ENCODE data around the gene SYT15. TPM values are rescaled to one million over a fixed set of nuclear protein-coding genes. Genes with fewer than 3 reads are reported as not detected.
"Not testable (repeated sequence)": the region's sequence is repeated elsewhere in the genome, so short reads cannot be mapped to it uniquely, and the experiment has no call there.

SYT15 gene
- total RNA-seq, result 0.79 TPM

DNA sequence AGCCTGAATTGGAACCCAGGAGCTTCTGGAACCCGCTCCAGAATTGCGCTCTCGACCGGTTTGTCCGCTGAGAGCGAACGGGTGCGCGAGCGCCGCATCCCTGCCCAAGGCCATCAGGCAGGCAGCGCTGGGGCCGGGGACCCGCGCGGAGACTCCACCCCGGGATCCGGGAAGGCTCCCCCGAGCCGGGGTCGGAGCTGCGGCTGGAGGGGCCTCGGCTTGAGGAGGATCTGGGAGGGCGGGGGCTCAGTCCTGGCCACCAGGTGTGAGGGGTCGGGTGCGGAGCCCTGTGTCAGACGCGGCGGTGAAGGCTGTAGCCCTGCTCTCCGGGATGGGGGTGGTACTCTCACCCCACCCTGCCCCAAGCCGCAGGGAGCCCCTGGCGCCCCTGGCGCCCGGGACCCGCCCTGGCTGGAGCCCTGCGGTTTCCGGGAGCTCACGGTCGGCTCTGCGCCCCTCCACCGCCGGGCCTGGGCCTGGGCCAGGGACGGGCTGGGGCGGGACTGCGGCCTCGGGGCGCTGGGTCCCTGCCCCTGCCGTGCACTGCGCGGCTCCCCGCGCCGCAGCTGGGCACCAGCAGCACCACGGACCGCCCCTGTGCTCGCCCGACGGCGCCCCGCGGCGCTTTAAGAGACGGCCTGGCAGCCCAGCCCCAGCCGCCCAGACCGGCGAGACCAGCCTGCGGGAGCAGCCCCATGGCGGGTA, at the start of gene SYT15:
Gene SYT15 (plus strand): TSS at position 655 of the 705 bp plus-strand sequence. CDS start 41 bp downstream, at position 696.
- DNase-seq, result not testable (repeated sequence)

DNA sequence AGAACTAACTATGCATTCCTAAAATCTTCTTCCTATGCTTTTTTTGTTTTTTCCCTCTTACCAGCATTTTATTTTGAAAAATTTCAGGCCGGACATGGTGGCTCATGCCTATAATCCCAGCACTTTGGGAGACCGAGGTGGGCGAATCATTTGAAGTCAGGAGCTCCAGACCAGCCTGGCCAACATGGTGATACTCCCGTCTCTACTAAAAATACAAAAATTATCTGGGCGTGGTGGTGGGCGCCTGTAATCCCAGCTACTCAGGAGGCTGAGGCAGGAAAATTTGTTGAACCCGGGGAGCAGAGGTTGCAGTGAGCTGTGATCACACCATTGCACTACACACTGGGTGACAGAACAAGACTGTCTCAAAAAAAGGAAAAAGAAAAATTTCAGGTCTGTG, 49.2 kb upstream of the SYT15 start:
- DNase-seq, result not testable (repeated sequence)

DNA sequence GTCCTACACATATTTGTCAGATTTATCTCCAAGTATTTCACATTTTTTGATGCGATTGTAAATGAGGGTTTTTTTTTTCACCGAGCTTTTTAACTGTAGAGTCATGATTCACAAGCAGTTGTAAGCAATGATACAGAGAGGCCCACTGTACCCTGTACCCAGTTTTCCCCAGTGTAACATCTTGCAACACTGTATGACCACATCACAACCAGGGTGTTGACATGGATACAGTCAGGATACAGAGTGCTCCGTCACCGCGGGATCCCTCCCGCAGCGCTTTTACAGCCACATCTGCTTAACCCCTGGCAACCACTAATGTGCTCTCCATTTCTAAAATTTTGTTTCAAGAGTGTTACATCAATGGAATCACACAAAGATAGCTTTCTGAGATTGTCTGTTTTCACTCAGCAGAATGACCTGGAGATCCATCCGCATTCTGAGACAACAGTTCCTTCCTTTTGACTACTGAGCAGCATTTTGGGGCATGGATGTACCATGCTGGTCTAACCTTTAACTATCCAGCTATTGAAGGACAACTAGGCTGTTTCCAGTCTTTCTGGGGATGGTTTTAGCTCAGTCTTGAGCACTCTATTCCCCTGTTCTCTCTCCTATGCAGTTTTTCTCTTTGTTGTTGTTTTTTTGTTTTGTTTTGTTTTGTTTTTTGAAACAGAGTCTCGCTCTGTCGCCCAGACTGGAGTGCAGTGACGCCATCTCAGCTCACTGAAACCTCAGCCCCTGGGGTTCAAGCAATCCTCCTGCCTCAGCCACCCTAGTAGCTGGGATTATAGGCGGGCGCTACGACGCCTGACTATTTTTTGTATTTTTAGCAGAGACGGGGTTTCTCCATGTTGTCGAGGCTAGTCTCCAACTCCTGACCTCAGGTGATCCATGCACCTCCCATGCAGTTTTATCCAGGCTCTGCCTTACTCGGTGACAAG, 48.4 kb upstream of the SYT15 start:
- DNase-seq, result peak; percentile 88

DNA sequence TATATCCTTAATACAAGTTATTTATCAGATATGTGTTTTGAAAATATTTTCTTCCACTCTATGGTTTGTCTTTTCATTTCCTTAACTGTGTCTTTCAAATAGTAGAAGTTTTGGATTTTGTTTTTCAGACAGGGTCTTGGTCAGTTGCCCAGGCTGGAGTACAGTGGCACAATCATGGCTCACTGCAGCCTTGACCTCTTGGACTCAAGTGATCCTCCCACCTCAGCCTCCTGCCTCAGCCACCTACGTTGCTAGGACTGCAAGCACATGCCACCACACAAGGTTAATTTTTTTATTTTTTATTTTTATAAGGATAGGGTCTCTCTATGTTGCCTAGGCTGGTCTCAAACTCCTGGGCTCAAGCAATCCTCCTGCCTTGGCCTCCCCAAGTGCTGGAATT, 46.7 kb upstream of the SYT15 start:
- not testable (repeated sequence) for DNase-seq

DNA sequence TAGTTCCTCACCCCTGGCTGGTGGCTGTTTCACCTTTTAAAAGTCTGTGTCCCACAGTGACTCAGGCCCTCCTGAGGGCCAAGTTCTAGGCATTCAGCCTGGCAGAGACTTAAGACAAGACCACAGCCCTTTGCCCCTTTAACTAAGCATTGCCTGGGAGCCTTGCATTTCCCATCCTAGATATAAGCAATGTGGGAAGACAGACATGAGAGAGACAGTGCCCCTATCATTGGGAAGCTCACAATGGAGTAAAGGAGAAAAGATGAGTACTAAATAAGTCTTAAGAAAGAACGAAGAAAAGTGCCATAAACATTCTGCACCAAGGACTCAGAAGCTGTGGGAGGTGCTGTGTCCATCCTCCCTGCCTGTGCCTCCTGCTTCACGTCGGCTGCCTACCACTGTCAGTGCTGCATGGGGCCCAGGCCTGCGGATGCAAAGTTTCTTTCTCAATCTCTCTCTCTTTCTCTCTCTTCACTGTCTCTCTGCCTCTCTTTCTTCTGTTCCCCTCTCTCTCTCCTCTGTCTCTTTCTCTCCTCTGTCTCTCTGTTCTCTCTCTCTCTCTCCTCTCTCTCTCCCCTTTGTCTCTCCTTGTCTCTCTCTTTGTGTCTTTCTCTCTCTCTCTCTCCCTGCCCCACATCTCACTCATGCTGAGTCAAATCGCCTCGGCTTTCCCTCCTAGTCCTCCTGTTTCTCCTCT, 44.0 kb upstream of the SYT15 start:
- DNase-seq, result no peak

DNA sequence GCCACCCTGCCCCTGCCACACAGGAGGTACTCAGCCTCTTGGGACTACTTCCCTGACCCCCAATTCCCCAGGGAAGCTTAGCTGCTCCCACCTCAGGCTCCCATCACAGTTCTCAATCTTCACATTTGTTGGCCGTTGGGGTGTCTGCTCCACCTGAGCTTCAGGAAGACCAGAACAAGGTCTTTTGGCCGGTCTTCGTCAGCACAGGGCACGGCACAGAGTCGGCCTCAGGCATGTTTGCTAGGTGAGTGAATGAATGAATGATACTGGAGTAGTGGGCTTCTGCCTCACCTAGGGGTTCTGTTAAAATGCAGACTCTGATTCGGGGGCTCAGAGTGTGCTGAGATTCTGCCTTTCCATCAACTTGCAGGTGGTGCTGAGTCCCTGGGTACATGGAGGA, 42.8 kb upstream of the SYT15 start:
- DNase-seq, result no peak

DNA sequence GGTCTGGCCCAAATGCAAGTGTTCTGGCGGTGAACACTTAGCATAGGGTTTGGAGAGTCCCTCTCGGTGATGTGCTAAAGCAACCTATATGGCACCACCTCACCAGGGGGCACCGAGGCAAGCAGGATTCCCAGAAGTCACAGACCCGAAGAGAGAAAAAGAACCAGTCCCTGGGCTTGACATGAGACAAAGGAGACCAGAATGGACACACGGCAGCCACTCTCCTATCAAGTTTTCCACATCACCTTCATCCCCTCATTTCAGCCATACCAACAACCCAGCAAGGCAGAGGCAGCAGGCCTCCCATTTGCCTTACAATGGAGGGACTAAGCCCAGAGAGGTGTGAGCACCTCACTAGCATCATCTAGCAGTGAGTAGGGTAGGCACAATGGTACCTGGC, 42.1 kb upstream of the SYT15 start:
- no peak for DNase-seq

DNA sequence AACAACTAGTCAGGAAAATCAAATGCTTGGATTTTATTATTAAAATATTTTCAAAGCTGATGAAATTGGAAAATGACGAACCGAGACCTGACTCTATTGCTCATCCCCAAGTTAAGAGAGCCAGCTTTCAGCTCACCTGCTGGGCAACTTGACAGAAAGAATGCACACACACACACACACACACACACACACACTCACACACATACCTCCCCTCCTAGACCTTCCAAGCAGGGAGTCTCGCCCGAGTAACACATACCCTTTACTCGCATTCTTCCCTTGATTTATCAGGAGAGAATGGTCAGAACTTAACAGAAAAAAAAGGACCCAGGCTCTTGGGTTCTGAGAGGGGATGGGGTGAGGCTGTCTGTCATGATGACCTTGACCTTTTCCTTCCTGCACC, 41.6 kb upstream of the SYT15 start:
- DNase-seq, result no peak

DNA sequence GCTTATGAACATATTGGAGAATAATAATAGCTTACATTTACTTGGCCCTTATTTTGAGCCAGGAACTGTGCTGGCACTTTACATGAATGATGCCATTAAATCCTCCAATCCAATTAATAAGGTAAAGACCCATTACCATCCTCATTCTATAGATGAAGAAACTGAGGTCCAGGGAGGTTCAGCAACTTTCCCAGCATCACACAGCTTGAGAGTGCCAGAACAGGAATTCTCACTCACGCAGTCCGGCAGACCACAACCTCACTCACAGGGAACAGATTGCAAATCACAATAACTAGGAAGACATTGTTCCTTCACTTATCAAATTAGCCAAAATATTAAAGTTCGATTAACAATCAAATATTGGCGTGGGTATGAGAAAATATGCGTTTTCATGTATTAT, 40.8 kb upstream of the SYT15 start:
- no peak for DNase-seq

DNA sequence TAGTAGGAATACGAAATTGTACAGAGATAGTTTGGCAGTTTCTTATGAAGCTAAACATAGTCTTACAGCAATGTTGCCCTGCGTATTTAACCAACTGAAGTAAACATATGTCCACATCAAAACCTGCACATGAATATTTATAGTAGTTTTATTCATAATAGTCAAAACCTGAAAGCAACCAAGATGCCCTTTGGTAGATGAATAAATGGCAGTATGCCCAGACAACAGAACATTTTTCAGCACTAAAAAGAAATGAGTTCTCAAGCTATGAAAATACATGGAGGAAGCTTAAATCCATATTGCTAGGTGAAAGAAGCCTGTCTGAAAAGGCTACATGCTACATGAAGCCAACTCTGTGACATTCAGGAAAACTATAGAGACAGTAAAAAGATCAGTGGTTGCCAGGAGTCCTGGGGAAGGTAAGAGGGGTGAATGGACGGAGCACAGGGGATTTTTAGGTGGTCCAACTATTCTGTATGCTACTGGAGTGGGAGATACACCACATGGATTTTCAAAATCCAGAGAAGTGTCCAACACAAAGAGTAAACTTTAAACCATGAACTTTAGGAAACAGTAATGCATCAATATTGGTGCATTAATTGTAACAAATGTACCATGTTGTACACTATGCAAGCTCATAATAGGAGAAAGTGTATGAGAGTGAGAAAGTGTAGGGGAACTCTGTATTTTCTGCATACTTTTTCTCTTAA, 40.1 kb upstream of the SYT15 start:
- DNase-seq, result no peak

DNA sequence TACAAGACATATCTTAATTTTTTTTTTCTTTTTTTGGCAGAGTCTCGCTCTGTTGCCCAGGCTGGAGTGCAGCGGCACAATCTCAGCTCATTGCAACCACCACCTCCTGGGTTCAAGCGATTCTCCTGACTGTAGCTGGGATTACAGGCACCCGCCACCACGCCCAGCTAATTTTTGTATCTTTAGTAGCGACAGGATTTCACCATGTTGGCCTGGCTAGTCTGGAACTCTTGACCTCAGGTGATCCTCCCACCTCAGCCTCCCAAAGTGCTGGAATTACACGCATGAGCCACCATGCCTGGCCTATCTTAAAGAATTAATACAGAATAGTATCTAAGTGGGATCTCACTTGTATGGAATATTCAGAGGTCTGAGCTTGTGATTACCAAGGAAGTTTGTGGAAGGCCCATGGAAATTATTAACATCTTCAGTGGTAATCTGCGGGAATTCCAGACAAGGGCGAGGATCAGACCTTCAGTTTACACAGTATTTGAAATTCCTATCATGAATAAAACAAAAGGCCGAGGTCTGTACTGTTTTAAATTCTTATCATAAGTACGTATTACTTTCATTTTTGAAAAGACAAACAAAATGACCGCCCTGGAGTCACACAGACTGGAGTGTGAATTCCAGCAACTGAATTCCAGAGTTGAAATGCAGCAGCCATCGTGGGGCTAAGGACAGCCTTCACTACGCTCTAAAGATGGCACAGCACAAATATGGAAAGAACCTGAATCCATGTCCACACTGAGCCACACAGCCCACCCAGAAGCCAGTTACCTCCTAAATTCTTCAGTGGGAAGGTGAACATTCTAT, 39.1 kb upstream of the SYT15 start:
- DNase-seq, result no peak

DNA sequence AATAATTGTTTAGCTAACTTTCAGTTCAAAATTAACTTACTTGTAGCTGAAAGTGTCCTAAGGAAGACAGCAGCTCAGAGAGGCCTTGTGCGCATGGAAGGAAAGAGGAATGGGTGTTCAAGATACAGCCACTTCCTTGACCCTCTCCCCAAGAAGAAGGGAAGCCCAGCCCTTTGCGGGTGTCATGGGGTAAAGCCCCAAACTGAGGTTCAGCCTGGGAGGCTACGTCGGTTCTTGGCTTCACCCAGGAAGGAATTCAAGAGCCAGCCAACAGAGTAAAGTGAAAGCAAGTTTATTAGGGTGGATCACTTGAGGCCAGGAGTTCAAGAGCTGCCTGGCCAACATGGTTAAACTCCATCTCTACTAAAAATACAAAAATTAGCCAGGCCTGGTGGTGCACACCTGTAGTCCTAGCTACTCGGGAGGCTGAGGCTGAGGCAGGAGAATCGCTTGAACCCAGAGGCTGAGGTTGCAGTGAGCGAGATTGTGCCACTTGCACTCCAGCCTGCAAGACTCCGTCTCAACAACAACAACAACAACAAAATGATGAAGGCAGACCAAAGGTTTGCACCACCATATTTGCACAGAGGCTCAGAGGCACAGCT, 38.4 kb upstream of the SYT15 start:
- DNase-seq, result no peak

DNA sequence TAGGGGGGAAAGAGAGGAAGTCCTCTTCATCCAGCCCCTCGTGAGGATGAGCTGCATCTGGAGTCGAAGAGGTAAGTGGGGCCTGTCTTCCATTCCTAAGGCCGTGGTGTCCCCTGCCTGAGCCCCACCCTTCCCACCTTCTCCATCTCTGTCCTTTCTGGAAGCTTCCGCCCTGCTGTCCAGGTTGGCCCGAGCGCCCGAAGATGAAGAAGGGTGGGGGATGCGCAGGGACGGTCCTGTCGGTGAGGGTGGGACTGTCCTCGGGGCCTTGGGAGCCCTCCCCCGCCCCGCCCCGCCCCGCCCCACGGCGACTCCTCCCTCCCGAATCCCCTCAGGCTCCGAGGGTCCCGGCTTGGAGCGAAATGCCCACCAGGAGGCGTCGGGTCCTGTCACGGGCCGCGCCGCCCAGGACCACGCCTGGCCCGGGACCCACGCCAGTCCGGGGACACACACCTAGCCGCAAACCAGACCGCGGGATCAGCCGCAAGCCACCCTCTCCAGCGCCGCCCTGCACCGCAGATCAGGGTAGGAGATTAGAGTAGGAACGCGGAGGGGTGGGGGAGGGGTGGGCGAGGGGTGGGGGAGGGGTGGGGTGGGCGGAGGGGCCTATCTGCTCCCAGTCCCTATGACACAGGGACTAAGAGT, 37.8 kb upstream of the SYT15 start:
- no peak for DNase-seq

DNA sequence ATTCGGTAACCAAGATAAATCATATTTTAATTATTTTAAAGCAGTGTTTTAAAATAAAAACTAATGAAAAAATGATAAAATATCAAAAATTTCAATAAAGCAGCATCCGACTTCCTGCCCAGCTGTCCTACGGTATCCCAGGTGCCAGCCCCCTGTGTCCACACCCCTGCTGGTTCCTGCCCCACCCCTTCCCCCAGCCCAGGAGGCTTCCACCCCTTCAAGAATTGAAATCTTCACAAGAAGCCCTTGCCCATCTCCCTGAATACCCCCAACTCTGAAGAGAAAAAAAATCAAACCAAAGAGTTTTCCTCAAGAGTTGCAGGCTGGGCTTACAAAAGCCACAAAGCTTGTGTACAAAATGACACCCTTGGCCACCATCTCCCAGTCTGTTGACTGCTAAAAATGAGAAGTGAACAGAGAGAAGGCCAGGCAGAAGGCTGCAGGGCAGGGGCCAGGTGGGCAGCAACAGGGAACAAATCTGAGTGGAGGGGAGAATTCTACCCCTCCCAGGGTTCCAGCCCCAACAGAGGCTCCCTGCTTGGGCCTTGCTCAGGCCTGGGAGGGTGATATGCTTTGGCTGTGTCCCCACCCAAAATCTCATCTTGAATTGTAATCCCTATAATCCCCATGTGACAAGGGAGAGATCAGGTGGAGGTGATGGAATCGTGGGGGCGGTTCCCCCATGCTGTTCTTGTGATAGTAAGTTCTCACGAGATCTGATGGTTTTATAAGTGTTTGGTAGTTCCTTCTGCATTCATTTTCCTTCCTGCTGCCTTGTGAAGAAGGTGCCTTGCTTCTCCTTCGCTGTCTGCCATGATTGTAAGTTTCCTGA, 37.0 kb upstream of the SYT15 start:
- no peak for DNase-seq

DNA sequence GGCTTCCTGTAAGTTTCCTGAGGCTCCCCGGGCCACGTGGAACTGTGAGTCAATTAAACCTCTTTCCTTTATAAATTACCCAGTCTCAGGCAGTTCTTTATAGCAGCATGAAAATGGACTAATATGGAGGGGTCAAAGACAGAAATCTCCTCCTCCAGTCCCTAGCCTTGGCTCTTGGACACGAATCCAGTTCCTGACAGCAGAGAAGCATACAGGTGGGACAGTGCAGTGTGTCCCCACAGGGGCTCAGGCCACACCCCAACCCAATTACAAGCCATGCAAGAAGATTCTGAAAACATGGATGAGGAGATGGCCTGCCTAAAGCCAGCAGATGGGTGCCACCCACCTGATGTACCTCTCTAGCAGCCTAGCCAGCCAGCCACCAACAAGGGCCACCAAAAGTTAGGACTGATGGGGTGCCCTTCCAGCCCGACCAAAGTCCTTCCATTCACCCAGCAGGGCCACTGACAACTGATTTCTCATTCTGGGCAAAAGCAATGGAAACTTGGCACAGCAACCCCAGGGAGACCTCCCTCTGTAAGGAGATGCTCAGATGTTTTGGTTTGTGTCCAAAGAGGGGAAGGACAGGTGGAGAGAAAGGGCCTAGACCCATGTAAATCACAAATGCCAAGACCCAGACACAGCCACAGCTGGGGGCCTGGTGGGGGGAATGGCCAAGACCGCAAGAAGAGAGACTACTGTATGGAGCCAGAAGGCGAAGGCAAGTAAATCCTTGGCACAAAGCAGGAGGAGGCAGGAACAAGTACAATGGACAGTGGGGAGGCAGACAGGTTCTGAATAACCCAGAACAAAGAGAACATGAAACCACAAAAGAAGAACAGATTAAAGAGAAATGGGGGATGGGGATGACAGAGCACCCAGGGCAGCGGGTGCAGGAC, 36.1 kb upstream of the SYT15 start:
- DNase-seq, result no peak

DNA sequence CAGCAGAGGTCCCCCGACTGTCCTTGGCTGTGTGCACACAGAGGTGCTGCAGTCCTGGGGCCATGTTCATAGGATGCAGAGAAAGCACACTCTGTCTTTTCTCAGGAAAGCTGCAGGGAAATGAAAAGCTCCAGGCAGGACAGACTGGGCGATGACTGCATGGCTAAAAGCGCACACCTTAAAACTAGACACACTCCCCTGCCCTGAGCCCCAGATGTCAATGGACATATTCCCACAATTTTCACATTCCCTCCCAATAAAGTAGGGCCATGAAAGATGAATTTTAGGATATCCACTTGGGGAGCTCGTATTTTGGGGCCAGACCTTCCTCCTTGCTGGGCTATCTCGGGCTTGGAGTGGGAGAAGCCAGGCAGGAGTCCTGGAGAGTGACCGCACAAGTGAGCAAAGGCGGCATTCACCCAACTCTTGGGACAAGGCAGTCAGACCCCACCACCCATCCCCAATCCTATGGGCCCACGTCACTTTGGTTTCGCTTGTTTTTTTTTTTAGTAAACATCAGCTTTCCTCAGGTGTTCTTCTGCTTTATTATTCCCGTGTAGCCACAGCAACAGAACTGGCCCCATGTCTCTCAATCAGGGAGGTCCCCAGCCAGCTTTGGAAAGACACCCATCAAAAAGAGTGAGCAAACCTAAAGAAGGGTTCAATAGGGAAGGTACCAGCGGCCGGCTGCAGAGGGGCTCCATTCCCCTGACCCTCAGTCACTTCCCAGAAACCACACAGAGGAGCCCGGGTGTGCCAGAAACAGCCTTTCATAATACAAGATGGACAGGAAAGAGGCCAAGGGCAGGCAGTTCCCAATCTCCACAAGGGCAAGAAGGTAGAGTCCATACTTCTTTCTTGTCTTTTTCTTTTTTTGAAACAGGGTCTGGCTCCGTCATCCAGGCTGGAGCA, 35.2 kb upstream of the SYT15 start:
- DNase-seq, result no peak

Measured in skin of body (tissue), 2 donors.